ENCODE measurements around the gene ACLY.

- TF ChIP-seq NFYB (CRISPR knock-in tag; conservative IDR thresholded peaks at IDR 0.05; ENCODE audit: low read depth), result no peak
- TF ChIP-seq MAX (CRISPR knock-in tag; IDR thresholded peaks at IDR 0.05), result no peak
- TF ChIP-seq CTCF (IDR thresholded peaks at IDR 0.05), result no peak
- no peak for TF ChIP-seq JUN (CRISPR knock-in tag; IDR thresholded peaks at IDR 0.05)
- no peak for TF ChIP-seq ATF2 (CRISPR knock-in tag; IDR thresholded peaks at IDR 0.05; ENCODE audit: borderline replicate concordance, low read depth)
- no peak for TF ChIP-seq SP1 (CRISPR knock-in tag; conservative IDR thresholded peaks at IDR 0.05)
- TF ChIP-seq ZMAT4 (CRISPR knock-in tag; IDR thresholded peaks at IDR 0.05), result no peak
Observed at GRCh38 chr17:41835214-41835799, 83.4 kb downstream of the ACLY start.
